NOMO-1 treated with DMSO at 0.1 percent for 48 hours (cell line): ENCODE results near the gene CLBA1.
A peak's percentile ranks its signal among the peaks of the same experiment; 100 is the strongest.

ENCODE experiments used
- DNase-seq: peaks from one replicate; lab custom pipeline; 2025; ENCODE audit not compliant: unreplicated experiment; lab: John Stamatoyannopoulos, UW

Gene CLBA1

DNA sequence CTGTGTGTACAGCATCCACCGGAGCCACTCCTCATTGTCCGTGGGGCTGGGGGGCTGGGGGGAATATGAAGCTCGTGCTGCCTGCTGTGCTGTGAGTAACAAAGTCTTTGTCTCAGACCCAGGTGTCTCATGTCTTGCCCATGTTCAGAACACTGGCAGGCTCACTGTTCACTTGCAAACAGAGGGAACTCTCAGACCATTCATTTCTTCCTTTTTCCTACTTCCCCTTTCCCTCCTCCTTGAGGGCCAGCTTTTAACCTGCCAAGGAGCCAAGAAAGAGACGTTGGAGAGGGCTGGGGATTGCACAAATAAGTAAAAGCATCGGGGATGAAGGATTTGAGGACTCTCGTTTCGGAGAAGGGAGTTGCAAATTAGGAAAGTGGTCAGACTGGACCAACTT lies 58.1 kb downstream of the CLBA1 start:
- peak; percentile 57 for DNase-seq
